ENCODE results near the gene SIK3.

The SIK3 gene

DNA sequence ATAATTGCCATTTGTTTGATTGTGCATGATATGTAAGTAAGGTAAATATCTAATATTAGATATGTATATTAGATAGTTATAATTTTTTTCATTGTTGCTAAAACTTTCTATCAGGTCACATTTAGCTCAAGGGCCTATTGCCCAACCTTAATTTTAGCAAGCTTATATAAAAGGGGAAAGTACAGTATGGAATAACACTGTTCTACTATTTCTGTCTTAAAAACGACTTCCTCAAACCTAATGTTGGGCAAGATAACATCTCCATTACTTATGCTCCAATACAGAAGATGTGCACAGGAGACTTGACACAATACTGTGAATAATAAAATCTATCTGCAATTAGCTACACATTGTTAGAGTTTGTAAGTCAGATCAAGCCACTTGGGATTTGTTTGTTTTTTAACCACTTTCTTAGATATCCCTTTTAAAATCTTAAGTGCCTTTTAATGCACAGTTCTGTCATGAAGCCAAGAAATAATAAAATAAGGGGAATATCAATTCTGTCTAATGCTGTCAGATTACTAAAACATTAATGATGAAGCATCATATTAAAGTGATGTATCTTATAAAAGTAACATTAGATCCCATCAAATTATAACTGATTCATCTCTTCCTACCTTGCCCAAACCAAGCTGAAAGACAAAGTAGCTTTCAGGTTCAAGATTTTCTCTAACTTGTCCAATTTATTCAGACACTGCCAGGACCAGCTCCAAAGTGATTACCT, 98.1 kb downstream of the SIK3 start:
- no peak for DNase-seq

DNA sequence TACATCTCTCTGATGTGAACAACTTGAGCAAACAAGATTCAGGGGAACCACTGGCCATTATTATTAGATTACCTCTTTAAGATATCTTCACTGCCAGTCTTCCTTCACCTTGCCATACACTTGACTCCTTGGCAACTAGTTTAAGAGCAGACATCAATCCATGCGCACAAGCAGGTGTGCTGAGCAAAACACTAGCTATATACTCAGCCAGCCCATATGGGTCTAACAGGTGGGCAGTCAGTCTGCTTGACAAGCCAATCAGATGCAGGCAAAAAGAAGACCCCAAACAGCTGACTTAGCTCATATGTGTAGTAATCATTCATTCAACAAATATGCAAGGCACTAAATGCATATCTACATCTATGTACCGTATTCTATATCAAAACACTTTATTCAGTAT, 101.2 kb downstream of the SIK3 start:
- DNase-seq = no peak

DNA sequence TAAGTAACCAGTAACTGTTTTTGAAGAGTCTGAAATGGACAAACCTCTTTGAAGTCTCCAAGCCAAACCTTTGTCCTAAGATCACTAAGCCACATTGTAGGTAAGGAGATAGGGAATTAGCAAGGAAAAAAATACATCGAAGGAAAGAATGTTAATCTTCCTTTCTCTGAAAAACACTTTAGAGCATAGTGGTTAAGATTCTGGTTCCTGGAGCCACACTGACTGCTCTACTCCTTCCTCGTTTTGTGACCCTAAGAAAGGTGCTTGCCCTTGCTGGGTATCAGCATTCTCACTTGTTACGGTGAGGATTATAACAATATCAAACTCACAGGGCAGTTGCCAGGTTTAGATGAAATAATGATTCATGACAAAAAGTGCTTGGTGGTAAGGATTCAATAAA, 104.0 kb downstream of the SIK3 start:
- no peak for DNase-seq

DNA sequence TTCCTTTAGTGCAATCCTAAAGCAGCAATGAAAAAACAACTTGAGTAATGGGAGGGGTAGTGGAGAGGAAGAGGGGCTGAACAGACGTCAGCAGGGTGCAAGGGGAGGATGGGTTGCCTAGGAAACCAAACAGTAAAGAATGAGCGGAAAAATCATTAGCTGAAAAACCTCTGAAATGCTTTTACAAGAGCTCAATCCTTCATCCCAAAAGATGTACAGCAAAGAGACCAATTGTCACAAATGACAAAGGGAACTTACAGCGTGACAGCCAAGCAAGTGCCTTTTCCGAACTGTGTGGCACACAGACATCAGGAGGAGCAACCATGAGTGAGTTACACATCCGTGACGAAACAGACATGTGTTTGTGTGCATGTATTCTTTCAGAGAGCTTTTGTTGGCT, 104.6 kb downstream of the SIK3 start:
- no peak for DNase-seq

DNA sequence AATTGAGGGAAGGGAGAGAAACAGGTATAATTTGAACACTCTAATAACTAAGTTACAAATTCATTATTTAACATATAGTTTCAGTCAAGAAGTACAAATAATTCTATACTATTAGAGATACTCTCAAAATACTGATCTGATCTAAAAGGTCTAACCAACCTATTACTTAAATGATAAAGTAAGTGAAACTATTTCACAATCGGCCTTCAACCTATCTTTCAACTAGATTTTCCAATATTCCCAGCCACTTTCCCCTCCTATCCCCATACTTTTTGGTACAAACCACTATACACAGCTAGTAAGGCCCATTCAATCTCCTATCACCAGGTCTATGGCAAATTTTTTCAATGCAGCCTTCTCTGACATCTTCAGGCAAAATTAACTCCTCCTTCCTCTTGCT, 106.7 kb downstream of the SIK3 start:
- DNase-seq = no peak

DNA sequence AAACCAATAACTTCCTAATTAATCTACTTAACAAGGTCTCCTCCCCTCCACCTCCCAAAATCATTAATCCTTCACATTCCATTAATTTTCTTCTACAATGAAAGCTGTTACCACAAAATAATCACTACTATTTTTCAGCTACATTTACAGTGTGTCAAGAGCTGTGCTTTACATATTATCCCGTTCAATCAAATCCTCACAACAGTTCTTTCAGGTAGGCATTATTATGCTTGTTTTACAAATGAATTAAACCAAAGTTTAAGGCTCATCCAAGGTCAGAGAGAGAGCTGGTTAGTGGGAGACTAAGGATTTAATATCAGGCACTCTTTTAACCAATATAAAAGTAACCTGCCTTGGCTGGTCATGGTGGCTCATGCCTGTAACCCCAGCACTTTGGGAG, 107.4 kb downstream of the SIK3 start:
- no peak for DNase-seq

DNA sequence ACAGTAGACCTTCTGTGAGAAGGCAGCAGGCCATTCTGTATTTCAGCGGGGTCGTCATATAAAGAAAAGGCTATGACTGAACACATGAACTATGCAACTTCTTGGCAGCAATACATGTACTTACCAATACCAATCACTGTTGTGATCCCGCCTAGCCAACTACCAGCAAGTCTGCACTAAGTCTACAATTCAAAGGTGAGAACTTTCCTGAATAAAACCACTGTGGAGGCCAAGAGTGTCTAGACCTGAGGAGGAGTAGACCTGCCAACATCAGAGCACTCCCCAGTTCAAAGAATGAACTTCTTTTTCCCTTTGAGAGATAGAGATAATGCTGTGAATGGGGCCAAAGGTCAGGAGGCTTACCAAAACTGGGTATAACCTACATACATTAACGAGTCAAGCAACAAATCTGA, 108.2 kb downstream of the SIK3 start:
- no peak for DNase-seq

DNA sequence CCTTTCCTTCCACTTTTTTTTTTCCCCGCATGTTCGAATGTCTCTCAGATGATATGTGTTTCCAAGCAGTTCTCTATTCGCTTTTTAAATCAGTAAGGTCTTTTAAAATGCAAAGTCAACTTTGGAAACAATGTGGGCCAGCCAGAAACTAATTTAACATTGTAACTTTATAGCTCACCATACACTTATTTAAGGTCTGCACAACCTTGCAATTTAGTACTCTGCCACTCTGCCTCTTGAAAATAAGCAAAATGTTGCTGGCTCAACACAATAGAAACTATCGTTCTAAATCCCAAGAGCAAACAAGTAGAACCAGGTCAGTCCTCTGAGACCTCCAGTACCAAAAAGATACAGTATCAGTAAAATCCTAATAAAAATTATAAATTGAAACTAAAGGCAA, 109.0 kb downstream of the SIK3 start:
- DNase-seq = no peak

DNA sequence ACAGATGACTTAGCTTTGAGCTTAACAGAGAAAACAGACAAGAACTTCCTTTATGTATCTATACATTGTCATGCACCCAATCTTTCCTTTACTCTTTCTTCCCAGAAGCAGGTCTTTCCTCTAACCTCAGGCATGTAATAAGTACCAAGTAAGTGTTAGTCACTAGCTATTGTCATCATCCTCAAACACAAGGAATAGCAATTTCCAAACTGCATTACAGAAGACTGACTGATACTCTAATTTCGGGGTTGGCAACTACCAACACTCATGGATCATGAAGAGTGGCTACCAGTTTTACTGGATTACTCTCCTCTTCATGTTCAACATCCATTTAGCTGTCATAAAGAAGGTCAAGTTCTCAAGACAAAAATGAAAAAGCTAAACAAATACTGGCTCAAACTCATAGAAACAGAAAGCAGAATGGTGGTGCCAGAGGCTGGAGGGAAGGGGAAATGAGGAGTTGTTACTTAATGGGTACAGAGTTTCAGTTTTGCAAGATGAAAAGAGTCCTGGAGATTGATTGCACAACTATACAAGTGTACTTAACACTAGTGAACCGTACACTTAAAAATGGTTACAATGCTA, 111.6 kb downstream of the SIK3 start:
- DNase-seq = no peak

DNA sequence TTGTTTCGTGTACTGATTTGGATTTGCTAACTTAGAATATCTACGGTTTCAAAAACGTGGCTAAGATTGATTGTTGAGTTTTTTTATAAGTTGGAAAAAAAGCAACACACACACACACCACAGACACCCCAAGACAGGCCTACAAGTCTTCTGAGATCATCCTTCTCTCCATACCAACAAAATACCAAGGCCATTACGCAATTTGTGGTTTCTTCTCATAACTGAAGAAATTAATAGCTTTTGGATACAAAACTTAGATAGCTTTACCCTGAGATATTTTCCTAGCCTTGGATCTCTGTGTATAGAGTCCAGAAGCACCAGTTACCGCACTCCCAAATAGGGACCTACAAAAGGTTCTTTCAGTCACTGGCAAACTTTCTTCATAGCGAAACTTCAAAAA, 113.6 kb downstream of the SIK3 start:
- no peak for DNase-seq

DNA sequence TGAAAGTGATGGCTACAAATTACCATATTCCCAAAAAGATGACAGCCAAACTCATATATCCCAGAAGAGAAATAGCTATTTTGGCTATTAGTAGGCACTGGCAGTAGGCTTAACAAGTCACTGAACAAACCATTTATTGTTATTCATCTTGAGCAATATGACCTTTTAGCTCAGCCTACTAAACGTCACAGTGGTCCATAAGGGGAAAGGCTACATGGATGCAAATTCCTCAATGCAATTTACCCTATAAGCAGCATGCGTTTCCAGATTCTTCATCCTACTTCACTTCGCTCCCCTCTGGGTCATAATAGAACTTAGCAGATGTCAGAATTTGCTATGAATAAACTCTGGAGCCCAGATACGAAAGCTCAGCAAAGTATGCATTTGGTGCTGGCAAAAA, 114.0 kb downstream of the SIK3 start:
- DNase-seq = no peak

DNA sequence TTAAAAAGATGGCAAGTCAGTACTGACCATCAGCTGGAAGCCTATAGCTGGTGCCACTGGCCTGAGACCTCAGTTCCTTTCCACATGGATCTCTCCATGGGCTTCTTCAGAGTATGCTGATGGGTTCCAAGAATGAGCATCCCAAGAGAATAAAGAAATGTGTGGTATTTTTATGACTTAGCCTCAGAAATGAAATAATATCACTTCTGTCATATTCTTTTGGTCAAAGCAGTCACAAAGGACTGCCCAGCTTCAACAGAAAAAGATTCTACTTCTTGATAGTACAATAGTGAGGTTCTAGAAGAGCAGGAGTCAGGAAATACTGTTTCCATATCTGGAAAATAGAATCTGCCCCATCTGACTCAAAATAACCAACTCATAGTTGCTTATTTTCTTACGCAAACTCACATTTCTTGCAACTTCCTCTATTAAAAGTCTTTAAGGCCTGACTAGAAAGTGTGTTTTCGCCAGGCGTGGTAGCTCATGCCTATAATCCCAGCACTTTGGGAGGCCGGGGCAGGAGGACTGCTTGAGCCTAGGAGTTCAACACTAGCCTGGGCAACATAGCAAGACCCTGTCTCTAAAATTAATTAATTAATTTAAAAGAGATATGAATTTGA, 116.9 kb downstream of the SIK3 start:
- no peak for DNase-seq

DNA sequence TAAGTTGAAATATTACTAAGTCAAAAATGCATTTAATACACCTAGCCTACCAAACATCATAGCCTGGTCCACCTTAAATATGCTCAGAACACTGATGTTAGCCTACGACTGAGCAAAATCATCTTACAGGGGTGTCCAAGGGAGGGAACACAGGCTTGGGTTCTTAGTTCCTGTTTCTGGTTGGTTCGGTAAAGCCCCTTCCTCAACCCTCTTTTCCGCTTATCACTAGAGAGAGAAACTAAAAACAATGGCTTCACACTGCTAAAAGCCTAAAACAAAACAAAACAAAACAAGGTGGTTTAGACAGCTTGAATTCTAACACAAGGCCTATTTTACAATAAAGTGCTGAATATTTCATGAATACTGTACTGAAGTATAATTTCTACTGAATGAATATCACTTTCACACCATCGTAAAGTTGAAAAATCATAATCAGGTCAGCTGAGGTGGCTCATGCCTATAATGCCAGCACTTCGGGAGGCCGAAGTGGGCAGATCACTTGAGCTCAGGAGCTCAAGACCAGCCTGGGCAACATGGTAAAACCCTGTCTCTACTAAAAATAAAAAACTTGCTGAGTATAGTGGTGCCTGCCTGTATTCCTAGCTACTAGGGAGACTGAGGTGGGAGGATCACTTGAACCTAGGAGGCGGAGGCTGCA, 118.0 kb downstream of the SIK3 start:
- no peak for DNase-seq

DNA sequence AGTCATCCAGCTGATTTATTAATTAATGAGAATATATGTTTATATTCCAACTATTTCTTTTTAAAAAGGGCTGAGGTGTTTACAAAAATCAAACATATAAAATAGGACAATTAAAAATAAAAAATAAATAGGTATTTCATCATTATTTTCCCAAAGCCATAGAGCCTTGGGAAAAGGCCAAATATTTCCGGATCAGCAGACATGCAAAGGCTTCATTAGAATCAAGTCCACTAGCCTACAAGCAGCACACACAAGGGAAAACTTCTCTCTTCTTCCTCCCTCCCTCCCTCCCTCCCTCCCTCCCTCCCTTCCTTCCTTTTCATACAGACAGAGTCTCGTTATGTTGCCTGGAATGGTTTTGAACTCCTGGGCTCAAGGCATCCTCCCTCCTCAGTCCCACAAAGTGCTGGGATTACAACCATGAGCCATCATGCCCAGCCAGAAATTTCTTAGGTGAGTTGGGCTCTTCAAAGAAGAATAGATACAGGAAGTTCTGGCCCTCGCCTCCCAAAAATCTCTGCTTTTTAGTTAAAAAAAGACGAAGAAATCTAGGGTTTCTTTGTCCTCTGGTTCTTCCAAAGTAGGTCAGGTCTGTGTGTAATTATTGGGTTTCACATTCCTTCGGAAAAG, 121.2 kb downstream of the SIK3 start:
- no peak for DNase-seq

DNA sequence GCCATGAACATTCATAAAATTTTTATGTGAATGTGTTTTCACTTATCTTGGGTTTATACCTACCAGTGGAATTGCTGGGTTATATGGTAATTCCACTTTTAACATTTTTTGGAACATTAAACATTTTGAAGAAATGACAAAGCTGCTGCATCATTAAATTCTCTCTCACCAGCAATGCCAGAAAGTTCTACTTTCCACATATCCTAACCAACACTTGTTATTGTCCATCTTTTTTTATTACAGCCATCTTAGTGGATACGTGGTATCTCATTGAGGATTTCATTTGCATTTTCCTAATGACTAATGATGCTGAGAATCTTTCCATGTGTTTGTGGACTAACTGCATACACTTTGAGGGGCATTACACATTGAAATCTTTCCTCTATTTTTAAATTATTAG, 122.6 kb downstream of the SIK3 start:
- DNase-seq = no peak

DNA sequence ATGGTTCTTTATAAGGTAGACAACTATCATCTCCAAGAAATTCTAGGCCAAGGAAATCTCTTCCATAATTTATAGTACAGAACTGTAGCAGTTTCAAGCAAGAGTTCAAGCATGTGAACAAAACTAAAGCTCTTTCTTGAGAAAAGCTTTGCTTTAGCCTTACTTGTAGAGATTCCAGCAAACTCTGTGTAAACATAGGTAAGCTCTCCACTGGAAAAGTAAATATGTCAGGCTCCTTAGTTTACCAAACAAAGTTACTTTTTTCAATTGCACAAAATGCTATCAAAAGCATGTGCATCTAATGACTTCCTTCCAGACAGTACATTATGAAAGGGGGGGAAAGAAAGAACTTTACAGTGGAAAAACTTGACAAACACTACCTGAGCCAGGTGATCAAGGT, 125.0 kb downstream of the SIK3 start:
- DNase-seq = no peak

DNA sequence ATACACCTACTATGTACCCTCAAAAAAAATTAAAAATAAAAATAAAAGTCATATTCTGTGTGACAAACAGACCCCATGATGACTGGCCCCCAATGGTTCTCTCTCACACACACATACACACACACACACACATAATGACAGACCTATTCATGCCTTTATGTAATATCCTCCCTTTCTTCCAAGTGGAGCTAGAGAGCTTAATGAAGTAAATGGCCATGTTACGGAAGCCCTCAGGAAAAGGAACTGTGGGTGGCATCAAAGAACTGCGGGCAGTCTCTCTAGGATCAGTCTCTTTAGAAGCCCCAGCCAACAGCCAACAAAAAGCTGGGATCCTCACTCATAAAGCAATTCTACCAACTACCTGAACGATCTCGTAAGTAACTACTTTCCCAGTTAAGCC, 125.5 kb downstream of the SIK3 start:
- no peak for DNase-seq

DNA sequence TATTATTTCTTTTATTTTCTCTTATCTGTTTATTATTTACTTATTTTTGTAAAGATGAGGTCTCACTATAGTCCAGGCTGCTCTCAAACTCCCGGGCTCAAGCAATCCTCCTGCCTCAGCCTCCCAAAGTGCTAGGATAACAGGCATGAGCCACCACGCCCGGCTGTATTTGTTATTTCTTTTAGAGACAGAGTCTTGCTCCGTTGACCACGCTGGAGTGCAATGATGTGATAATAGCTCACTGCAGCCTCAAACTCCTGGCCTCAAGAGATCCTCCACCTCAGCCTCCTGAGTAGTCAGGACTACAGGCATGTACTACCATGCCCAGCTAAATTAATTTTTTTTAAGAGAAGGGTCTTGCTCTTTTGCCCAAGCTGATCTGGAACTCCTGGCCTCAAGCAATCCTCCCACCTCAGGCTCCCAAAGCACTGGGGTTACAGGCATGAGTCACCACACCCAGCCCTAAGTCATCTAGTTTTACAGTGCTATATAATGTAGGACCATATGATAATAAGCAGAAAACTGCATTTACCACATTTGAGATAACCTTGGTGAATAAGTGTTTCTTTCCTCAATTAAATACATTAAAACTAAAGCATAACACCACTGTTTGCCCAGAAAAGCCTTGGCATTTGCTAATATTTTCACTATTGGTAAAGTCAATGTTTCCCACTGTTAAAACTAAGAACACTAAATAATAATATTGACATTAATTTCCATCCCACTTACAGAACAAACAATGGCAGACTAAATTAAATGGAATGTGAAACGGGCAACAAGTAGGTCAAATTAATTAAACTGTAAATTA, 127.5 kb downstream of the SIK3 start:
- DNase-seq = no peak

DNA sequence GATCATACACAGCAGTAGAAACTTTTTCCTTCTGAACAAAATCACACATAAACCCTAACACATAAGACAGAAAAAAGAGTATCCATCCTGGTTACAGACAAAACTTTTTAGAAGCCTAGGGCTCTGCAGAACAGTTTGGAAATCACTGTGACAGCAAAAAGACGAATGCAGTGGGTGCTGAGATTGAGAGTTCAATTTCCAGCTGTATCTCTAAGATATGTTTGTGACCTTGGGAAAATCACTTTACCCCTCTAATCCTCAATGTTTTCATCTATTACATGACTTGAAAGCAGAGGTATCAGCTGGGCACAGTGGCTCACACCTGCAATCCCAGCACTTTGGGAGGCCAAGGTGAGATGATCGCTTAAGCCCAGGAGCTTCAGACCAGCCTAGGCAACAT, 128.5 kb downstream of the SIK3 start:
- DNase-seq = no peak

DNA sequence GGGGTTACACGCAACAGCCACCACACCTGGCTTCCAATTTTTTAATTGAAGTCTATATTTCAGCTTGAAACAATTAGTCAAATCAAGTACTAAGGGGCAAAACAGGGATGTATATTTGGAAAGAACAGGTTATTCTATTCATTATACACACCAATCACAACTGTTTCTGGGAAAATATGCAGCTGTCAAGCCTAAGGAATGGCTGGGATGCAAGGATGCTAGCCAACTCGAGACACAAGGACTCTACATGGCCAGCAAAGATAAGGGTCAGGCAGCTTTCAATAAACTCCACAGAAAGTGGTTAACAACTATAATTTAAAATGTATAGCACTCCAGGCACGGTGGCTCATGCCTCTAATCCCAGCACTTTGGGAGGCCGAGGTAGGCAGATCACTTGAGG, 134.0 kb downstream of the SIK3 start:
- DNase-seq = no peak

DNA sequence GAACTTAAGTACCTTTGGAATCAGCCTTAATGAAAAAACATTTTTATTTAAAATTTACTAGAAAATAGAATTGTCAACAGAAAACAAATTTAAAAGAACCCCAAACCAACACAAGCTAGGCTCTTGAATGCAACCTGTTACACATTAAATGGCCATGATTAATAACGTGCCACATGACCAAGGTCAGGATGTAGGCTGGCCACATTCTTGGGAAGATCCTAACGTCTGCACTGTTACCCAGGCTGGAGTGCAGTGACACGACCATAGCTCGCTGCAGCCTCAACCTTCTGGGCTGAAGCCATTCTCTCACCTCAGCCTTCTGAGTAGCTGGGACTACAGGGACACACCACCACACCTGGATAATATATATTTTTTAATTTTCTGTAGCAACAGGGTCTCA, 134.4 kb downstream of the SIK3 start:
- DNase-seq = no peak

DNA sequence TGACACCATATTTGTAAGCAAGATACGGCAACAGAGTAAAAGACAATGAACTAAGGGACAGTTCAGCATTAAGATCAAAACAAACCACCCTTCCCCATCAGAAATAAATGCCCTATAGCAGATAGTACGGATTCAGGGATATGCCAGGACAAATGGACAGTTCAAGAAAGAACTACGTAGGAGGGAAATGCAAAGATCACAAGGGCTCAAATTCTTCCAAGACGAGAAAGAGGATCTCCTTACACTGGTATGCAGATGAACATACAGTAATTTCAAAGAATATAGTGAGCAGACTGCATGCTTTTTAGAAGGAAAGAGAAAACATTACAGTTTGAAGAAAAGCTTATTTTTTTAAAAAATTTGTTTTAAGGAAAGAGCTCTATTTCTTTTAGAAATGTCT, 136.1 kb downstream of the SIK3 start:
- DNase-seq = no peak

DNA sequence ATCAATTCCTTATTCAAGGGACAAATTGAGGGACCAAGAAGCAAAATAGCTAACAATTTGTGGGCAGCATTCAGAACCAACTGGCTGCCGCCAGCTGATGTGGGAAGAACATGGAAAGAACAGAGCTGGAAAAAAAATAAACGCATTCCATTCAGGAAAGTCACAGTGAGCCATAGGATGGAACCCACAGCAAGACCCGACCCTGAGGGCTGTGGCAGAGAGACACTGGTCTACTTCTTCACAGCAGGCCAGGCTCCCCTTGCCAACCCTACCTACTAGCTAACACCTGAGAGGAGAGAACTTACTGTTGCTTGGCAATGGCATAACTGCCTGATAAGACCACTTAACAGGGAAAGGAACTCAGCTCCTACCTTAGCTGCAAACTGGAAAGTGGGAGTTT, 137.3 kb downstream of the SIK3 start:
- no peak for DNase-seq
